ENCODE results near the gene USF1. TPM values are rescaled to one million over a fixed set of nuclear protein-coding genes. Genes with fewer than 3 reads are reported as not detected.

Gene USF1
- total RNA-seq, 5 donors from 2014 or later (not counting 1 experiment from before 2014, with no cell fraction given): 65.4 to 96.1 (median 92.2) TPM

- H3K36me3 Mint-ChIP-seq: no peaks in the 10 kb centered on the region
- ChIA-PET POLR2A (interaction anchor here in 1 of 2 donors (0.6 kb wide), 1 partner anchor 52 kb away, joined by 5 read pairs; the partner anchor contains the start of gene F11R), CTCF (interaction anchor here (0.6 to 1.8 kb wide), 3 partner anchors 11 to 68 kb away, joined by 3 to 13 read pairs (median 4); no protein-coding TSS in a partner anchor)
- no peaks in the 10 kb centered on the region for H3K9me3 Mint-ChIP-seq
- Histone ChIP-seq H3K9me3 (no peaks in the 10 kb centered on the region), H3K27me3 (replicated peaks in 1 of 2; ENCODE audit: control insufficient read depth in 2 of 2, extremely low read depth in 1 of 2, insufficient read depth in 2 of 2, low read length in 1 of 2) (no peaks in the 10 kb centered on the region), H3K36me3 (ENCODE audit: control insufficient read depth in 2 of 2, extremely low read depth in 1 of 2, insufficient read depth in 1 of 2, low read length in 1 of 2) (no peaks in the 10 kb centered on the region), H3K4me1 (ENCODE audit: control insufficient read depth in 1 of 2, extremely low read depth in 1 of 2, insufficient read depth in 2 of 2, low read length in 2 of 2) (peaks cover 17 to 31% of the 10 kb centered on the region in 2 experiments), H3K4me3 (ENCODE audit: control insufficient read depth in 1 of 2, extremely low read depth in 1 of 2, low read length in 1 of 2) (no peak overlapping the region), H3K27ac (ENCODE audit: low read length) (no peak overlapping the region)
- H3K4me1 Mint-ChIP-seq: peaks cover 28 to 42% (median 33%) of the 10 kb centered on the region in 3 donors
- WGBS (ENCODE audit: insufficient coverage): 97% methylated on average over 17 of the region's 19 CpGs
- ATAC-seq (replicated peaks in 1 of 4) (no peak), DNase-seq (no peak)
- no peaks in the 10 kb centered on the region for H3K27me3 Mint-ChIP-seq
- peak overlapping the region in 1 of 2 donors; percentile 27 for H3K27ac Mint-ChIP-seq
- no peak overlapping the region for H3K4me3 Mint-ChIP-seq
These were observed 27.1 kb upstream of the USF1 start for GRCh38 chr1:161072751-161073449.

GRCh38 chr1:161071886-161072371 lies 26.2 kb upstream of the USF1 start:
- peaks cover 0 to 3% of the 10 kb centered on the region in 2 donors for H3K36me3 ChIP-seq (ENCODE audit: control insufficient read depth in 2 of 2, extremely low read depth in 1 of 2, insufficient read depth in 1 of 2, low read length in 1 of 2)
- Mint-ChIP-seq H3K27me3 (no peaks in the 10 kb centered on the region), H3K27ac (peak overlapping the region in 1 of 2 donors; percentile 99), H3K4me1 (peaks cover 38 to 52% (median 41%) of the 10 kb centered on the region in 3 donors), H3K9me3 (no peaks in the 10 kb centered on the region), H3K4me3 (no peak overlapping the region), H3K36me3 (peaks cover 2% of the 10 kb centered on the region)
- H3K4me3 ChIP-seq (ENCODE audit: control insufficient read depth in 1 of 2, extremely low read depth in 1 of 2, low read length in 1 of 2): no peak overlapping the region
- ATAC-seq (replicated peaks in 1 of 4) (no peak), DNase-seq (peak in 29 of 35 experiments; percentile 12 to 68 (median 37))
- H3K27ac ChIP-seq (ENCODE audit: low read length): no peak overlapping the region
- POLR2A ChIA-PET: interaction anchor here in 1 of 2 donors (0.6 to 0.7 kb wide), 2 partner anchors 27 to 30 kb away, joined by 3 to 5 read pairs; no protein-coding TSS in a partner anchor
- H3K27me3 ChIP-seq (replicated peaks in 1 of 2; ENCODE audit: control insufficient read depth in 2 of 2, extremely low read depth in 1 of 2, insufficient read depth in 2 of 2, low read length in 1 of 2): no peaks in the 10 kb centered on the region
- H3K9me3 ChIP-seq: no peaks in the 10 kb centered on the region
- CTCF ChIA-PET: interaction anchor here (0.6 to 3.0 kb wide), 8 partner anchors 25 to 69 kb away, joined by 3 to 20 read pairs (median 4); partner anchors contain the start of genes KLHDC9 (in 1 of the 2) and USF1 (in 1 of the 2)
- WGBS (ENCODE audit: insufficient coverage): 61% methylated on average over 8 of the region's 9 CpGs
- H3K4me1 ChIP-seq (ENCODE audit: control insufficient read depth in 1 of 2, extremely low read depth in 1 of 2, insufficient read depth in 2 of 2, low read length in 2 of 2): peaks cover 19 to 41% of the 10 kb centered on the region in 2 experiments

GRCh38 chr1:161070761-161071160 lies 25.0 kb upstream of the USF1 start:
- no peaks in the 10 kb centered on the region for H3K27me3 ChIP-seq (replicated peaks in 1 of 2; ENCODE audit: control insufficient read depth in 2 of 2, extremely low read depth in 1 of 2, insufficient read depth in 2 of 2, low read length in 1 of 2)
- H3K4me1 ChIP-seq (ENCODE audit: control insufficient read depth in 1 of 2, extremely low read depth in 1 of 2, insufficient read depth in 2 of 2, low read length in 2 of 2): peaks cover 25 to 52% of the 10 kb centered on the region in 2 experiments
- Mint-ChIP-seq H3K27me3 (no peaks in the 10 kb centered on the region), H3K4me3 (peak overlapping the region in 2 of 3 donors; percentile 24 to 100), H3K4me1 (peaks cover 48 to 63% (median 49%) of the 10 kb centered on the region in 3 donors), H3K36me3 (peaks cover 9% of the 10 kb centered on the region), H3K9me3 (no peaks in the 10 kb centered on the region), H3K27ac (peak overlapping the region; percentile 99)
- peaks cover 0 to 13% of the 10 kb centered on the region in 2 donors for H3K36me3 ChIP-seq (ENCODE audit: control insufficient read depth in 2 of 2, extremely low read depth in 1 of 2, insufficient read depth in 1 of 2, low read length in 1 of 2)
- no peak overlapping the region for H3K4me3 ChIP-seq (ENCODE audit: control insufficient read depth in 1 of 2, extremely low read depth in 1 of 2, low read length in 1 of 2)
- ChIA-PET CTCF (interaction anchor here (0.6 to 3.0 kb wide), 11 partner anchors 26 to 84 kb away, joined by 3 to 20 read pairs (median 6); partner anchors contain the start of genes KLHDC9 (in 2 of the 2), DEDD (in 1 of the 2) and USF1 (in 1 of the 2)), POLR2A (interaction anchor here (0.6 to 1.6 kb wide), 7 partner anchors 11 to 390 kb away, joined by 3 to 10 read pairs (median 4); partner anchors contain the start of gene F11R (in 1 of the 2))
- H3K9me3 ChIP-seq: no peaks in the 10 kb centered on the region
- ATAC-seq (replicated peaks in 1 of 4) (no peak), DNase-seq (no peak)
- H3K27ac ChIP-seq (ENCODE audit: low read length): peak overlapping the region; percentile 93
- WGBS (ENCODE audit: insufficient coverage): no CpG with 5 or more reads among the region's 4 CpGs

- peak within 1 kb of the TSS; percentile 99 to 100 (median 100) for H3K4me3 Mint-ChIP-seq
- POLR2A ChIA-PET: interaction anchor here (0.7 to 1.7 kb wide), 8 partner anchors 10 to 882 kb away, joined by 3 to 7 read pairs (median 4); partner anchors contain the start of genes F11R (in 1 of the 2), NIT1 (in 1 of the 2), PFDN2 (in 1 of the 2) and USF1 (in 1 of the 2)
- no peaks in the 10 kb centered on the region for H3K27me3 Mint-ChIP-seq
- Histone ChIP-seq H3K4me1 (ENCODE audit: control insufficient read depth in 1 of 2, extremely low read depth in 1 of 2, insufficient read depth in 2 of 2, low read length in 2 of 2) (peaks cover 31 to 61% of the 10 kb centered on the region in 2 experiments), H3K27me3 (replicated peaks in 1 of 2; ENCODE audit: control insufficient read depth in 2 of 2, extremely low read depth in 1 of 2, insufficient read depth in 2 of 2, low read length in 1 of 2) (no peaks in the 10 kb centered on the region), H3K27ac (ENCODE audit: low read length) (peak within 1 kb of the TSS; percentile 93), H3K9me3 (no peaks in the 10 kb centered on the region), H3K36me3 (ENCODE audit: control insufficient read depth in 2 of 2, extremely low read depth in 1 of 2, insufficient read depth in 1 of 2, low read length in 1 of 2) (peaks cover 0 to 15% of the 10 kb centered on the region in 2 donors), H3K4me3 (ENCODE audit: control insufficient read depth in 1 of 2, extremely low read depth in 1 of 2, low read length in 1 of 2) (peak within 1 kb of the TSS; percentile 84 to 97)
- H3K27ac Mint-ChIP-seq: peak within 1 kb of the TSS; percentile 99
- peaks cover 9% of the 10 kb centered on the region for H3K36me3 Mint-ChIP-seq
- WGBS (ENCODE audit: insufficient coverage): 0% methylated on average over 6 of the region's 9 CpGs
- H3K9me3 Mint-ChIP-seq: no peaks in the 10 kb centered on the region
- peak; percentile 81 to 88 (median 85) for ATAC-seq (replicated peaks in 1 of 4)
- peaks cover 56 to 72% (median 58%) of the 10 kb centered on the region in 3 donors for H3K4me1 Mint-ChIP-seq
- CTCF ChIA-PET: interaction anchor here (0.6 to 3.0 kb wide), 13 partner anchors 25 to 156 kb away, joined by 3 to 20 read pairs (median 6); partner anchors contain the start of genes TSTD1 (in 2 of the 2), DEDD (in 1 of the 2), KLHDC9 (in 1 of the 2) and TOMM40L (in 1 of the 2)
- DNase-seq: peak; percentile 71 to 92 (median 83)
These were observed 24.0 kb upstream of the USF1 start, which contains the start of gene ARHGAP30 for GRCh38 chr1:161069731-161070270. TSS of gene ARHGAP30 (minus strand) at chr1:161069891. CDS start at chr1:161069624, 267 bp downstream.

- H3K4me1 Mint-ChIP-seq: peaks cover 60 to 78% (median 63%) of the 10 kb centered on the region in 3 donors
- peak overlapping the region; percentile 84 to 97 for H3K4me3 ChIP-seq (ENCODE audit: control insufficient read depth in 1 of 2, extremely low read depth in 1 of 2, low read length in 1 of 2)
- WGBS (ENCODE audit: insufficient coverage): 0% methylated on average over 9 of the region's 9 CpGs
These were observed 23.5 kb upstream of the USF1 start for GRCh38 chr1:161069241-161069640.

More at GRCh38 chr1:161069241-161069640, 23.5 kb upstream of the USF1 start:
- H3K27me3 ChIP-seq (replicated peaks in 1 of 2; ENCODE audit: control insufficient read depth in 2 of 2, extremely low read depth in 1 of 2, insufficient read depth in 2 of 2, low read length in 1 of 2): no peaks in the 10 kb centered on the region
- Mint-ChIP-seq H3K4me3 (peak overlapping the region; percentile 99 to 100 (median 100)), H3K36me3 (peaks cover 13% of the 10 kb centered on the region), H3K9me3 (no peaks in the 10 kb centered on the region), H3K27ac (peak overlapping the region; percentile 99), H3K27me3 (no peaks in the 10 kb centered on the region)
- ATAC-seq (replicated peaks in 1 of 4): peak in 2 of 4 experiments; percentile 11 to 15
- peak overlapping the region; percentile 93 for H3K27ac ChIP-seq (ENCODE audit: low read length)
- peaks cover 34 to 67% of the 10 kb centered on the region in 2 experiments for H3K4me1 ChIP-seq (ENCODE audit: control insufficient read depth in 1 of 2, extremely low read depth in 1 of 2, insufficient read depth in 2 of 2, low read length in 2 of 2)
- ChIA-PET POLR2A (interaction anchor here (0.6 to 1.7 kb wide), 11 partner anchors 22 to 881 kb away, joined by 3 to 10 read pairs (median 5); partner anchors contain the start of genes F11R (in 2 of the 2), USF1 (in 2 of the 2), CD48 (in 1 of the 2) and NIT1 (in 1 of the 2)), CTCF (interaction anchor here (0.6 to 3.0 kb wide), 18 partner anchors 23 to 156 kb away, joined by 3 to 21 read pairs (median 7); partner anchors contain the start of genes DEDD (in 1 of the 2), KLHDC9 (in 1 of the 2), TOMM40L (in 1 of the 2) and TSTD1 (in 1 of the 2))
- H3K36me3 ChIP-seq (ENCODE audit: control insufficient read depth in 2 of 2, extremely low read depth in 1 of 2, insufficient read depth in 1 of 2, low read length in 1 of 2): peaks cover 0 to 17% of the 10 kb centered on the region in 2 donors
- no peaks in the 10 kb centered on the region for H3K9me3 ChIP-seq
- peak in 8 of 35 experiments; percentile 4 to 32 (median 16) for DNase-seq
